Lower leg skin (tissue), 4 donors: ENCODE results near the gene C5orf24. TPM values are rescaled to one million over a fixed set of nuclear protein-coding genes. Genes with fewer than 3 reads are reported as not detected.

ENCODE experiments used
- DNase-seq, 2 donors: peaks; one replicate each; pipeline ENCODE4 v3.0.0-alpha.2; 2019; ENCODE audit warnings: low spot score in 2 of 2
- H3K4me3 ChIP-seq: fragments of 200-600 bp; sonication (generic); 2 replicates; pipeline ENCODE4 v1.5.1; 2017; ENCODE audit warnings: mild to moderate bottlenecking, low read depth; ENCODE audit not compliant: poor library complexity, severe bottlenecking
- POLR2A ChIP-seq, 2 donors: fragments of 450-650 bp; IDR thresholded peaks; one replicate each; pipeline ENCODE4 v1.6.1; 2016 to 2017; ENCODE audit warnings: antibody characterized with exemption in 2 of 2, mild to moderate bottlenecking in 1 of 2, moderate library complexity in 1 of 2
- WGBS, 2 donors: methylation state at CpG; one replicate each; pipeline ENCODE4 v1.1.5; 2018; 5-methylcytosine and 5-hydroxymethylcytosine counted together
- intact Hi-C: fragments of 100-400 bp; cut with DNase I; formaldehyde crosslinking; loops from one replicate; pipeline ENCODE4 v1.15.0; 2023; ENCODE audit warnings: low total_unique reads
- total RNA-seq, 4 donors: library from RNA; depleted of rRNA; stranded (reverse); fragments of >200 nt; gene quantifications; one replicate each; pipeline ENCODE4 v1.1.0, GENCODE V29; 2016
- TF ChIP-seq, protein P1 (sequence below), 3 donors: fragments of 450-650 bp; IDR thresholded peaks; one replicate each; pipeline ENCODE4 v1.5.1; 2016; ENCODE audit warnings: antibody characterized with exemption in 3 of 3, mild to moderate bottlenecking in 3 of 3, moderate library complexity in 2 of 3

Gene C5orf24
- total RNA-seq, 4 donors from 2014 or later, result 21.5 to 31.2 (median 25.9) TPM

GRCh38 chr5:134873494-134873893 lies 27.7 kb downstream of the C5orf24 start:
- WGBS, 2 donors, result 78% methylated on average over 6 of the region's 6 CpGs
- no peak overlapping the region for H3K4me3 ChIP-seq
- no peak for TF ChIP-seq POLR2A (IDR thresholded peaks at IDR 0.05)
- TF ChIP-seq, protein P1, sequence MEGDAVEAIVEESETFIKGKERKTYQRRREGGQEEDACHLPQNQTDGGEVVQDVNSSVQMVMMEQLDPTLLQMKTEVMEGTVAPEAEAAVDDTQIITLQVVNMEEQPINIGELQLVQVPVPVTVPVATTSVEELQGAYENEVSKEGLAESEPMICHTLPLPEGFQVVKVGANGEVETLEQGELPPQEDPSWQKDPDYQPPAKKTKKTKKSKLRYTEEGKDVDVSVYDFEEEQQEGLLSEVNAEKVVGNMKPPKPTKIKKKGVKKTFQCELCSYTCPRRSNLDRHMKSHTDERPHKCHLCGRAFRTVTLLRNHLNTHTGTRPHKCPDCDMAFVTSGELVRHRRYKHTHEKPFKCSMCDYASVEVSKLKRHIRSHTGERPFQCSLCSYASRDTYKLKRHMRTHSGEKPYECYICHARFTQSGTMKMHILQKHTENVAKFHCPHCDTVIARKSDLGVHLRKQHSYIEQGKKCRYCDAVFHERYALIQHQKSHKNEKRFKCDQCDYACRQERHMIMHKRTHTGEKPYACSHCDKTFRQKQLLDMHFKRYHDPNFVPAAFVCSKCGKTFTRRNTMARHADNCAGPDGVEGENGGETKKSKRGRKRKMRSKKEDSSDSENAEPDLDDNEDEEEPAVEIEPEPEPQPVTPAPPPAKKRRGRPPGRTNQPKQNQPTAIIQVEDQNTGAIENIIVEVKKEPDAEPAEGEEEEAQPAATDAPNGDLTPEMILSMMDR (IDR thresholded peaks at IDR 0.05), result no peak
- DNase-seq, result peak in 1 of 2 donors; percentile 18
- intact Hi-C loops, result no loop called here

GRCh38 chr5:134873987-134874830 lies 28.4 kb downstream of the C5orf24 start, which contains the start of gene TXNDC15:
TSS of gene TXNDC15 (plus strand) at chr5:134874371. CDS start at chr5:134874428, 57 bp downstream.
- intact Hi-C loops, result no loop called here
- TF ChIP-seq, protein P1 (IDR thresholded peaks at IDR 0.05), result no peak
- TF ChIP-seq POLR2A (IDR thresholded peaks at IDR 0.05), result no peak
- H3K4me3 ChIP-seq, result peak within 1 kb of the TSS; percentile 74
- DNase-seq, result peak; percentile 80 to 96
- 2 to 7% methylated on average over 25 to 64 of the region's 79 CpGs for WGBS, 2 donors

DNA sequence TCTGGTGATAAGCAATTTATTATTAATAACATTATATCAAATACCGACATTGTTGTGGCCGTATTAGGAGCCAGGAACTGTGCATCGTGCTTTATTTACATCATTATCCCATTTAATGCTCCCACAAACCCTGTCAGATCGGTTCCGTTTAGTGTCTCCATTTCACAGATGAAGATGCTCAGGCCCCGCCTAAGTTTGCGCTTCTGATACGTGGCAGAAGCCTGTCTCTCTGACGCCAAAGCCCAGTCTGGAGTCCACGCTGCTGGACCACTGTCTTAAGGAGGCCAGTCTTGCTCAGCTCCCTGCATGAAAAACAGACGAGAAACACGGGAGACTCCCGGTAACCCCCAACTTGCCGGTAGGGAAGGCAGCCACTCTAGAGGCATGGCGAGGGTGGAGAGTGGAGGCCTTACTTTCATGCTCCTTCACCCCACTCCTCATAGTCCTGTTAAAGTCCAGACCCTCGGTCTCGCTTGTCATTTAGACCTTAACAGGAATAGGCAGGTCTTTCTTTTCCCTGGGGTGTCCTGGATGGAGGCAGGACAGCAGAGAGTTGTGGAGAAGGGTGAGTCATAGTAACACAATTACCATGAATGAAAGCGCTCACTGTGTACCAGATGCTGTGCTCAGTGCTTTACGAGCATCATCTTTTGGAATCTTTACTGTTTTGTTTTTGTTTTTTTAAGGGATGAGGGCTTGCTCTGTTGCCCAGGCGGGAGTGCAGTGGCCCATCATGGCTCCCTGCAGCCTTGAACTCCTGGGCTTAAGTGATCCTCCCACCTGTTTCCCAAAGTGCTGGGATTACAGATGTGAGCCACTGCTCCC lies 29.3 kb downstream of the C5orf24 start:
- peak overlapping the region; percentile 74 for H3K4me3 ChIP-seq
- DNase-seq, result peak; percentile 69 to 89
- WGBS, 2 donors, result 7 to 9% methylated on average over 20 of the region's 20 CpGs
- intact Hi-C loops, result no loop called here
- no peak for TF ChIP-seq POLR2A (IDR thresholded peaks at IDR 0.05)
- TF ChIP-seq, protein P1 (IDR thresholded peaks at IDR 0.05), result no peak

GRCh38 chr5:134877159-134877558 lies 31.4 kb downstream of the C5orf24 start:
- DNase-seq, result no peak
- TF ChIP-seq, protein P1 (IDR thresholded peaks at IDR 0.05), result no peak
- TF ChIP-seq POLR2A (IDR thresholded peaks at IDR 0.05), result no peak
- no peak overlapping the region for H3K4me3 ChIP-seq
- intact Hi-C loops, result no loop called here

DNA sequence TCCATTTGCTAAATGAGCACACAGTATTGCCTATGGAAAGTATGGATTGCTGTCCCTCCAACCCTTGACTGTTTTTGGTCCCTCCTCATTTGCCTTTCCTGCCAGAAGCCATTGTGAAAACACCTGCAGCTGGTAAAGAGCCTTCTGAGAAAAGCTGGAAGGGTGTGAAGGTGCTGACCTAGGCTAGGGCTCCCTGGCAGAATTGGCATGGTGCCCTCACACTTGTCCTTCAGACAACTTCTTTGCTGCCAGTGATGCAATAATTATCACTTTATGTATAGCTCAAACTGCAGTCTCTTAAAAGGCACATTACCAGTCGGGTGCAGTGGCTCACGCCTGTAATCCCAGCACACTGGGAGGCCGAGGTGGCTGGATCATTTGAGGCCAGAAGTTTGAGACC lies 32.6 kb downstream of the C5orf24 start:
- WGBS, 2 donors, result 93 to 97% methylated on average over 3 of the region's 3 CpGs
- peak in 1 of 2 donors; percentile 48 for DNase-seq
- TF ChIP-seq POLR2A (IDR thresholded peaks at IDR 0.05), result no peak
- TF ChIP-seq, protein P1 (IDR thresholded peaks at IDR 0.05), result no peak
- H3K4me3 ChIP-seq, result no peak overlapping the region
- intact Hi-C loops, result no loop called here
